ENCODE measurements around the gene NEAT1.
"Not testable (repeated sequence)": the region's sequence is repeated elsewhere in the genome, so short reads cannot be mapped to it uniquely, and the experiment has no call there.

GRCh38 chr11:65472588-65473277 is 50.1 kb downstream of the NEAT1 start:
- not testable (repeated sequence) for TF ChIP-seq CTCF, POLR2A (IDR thresholded peaks at IDR 0.05)

Measured in thyroid gland (tissue), 4 donors.